Natural killer cell (primary cell): ENCODE data around the gene PDHX. TPM values are rescaled to one million over a fixed set of nuclear protein-coding genes. Genes with fewer than 3 reads are reported as not detected.
A peak's percentile ranks its signal among the peaks of the same experiment; 100 is the strongest.

Experiments used
- ATAC-seq, 3 donors: fragments of 150-1000 bp in 2 of 3; fragments of 200-7000 bp in 1 of 3; cut with Tn5 transposase; 1 replicate in 1 of 3; 2 replicates in 2 of 3; pipeline ENCODE4 v1.10.0; 2021; ENCODE audit warnings: mild to moderate bottlenecking in 2 of 3, moderate library complexity in 2 of 3
- DNase-seq, 2 donors: peaks; one replicate each; pipeline versions ENCODE4 v3.0.0 to v3.0.0-alpha.2; 2013 to 2021; ENCODE audit warnings: mixed read lengths in 1 of 2
- H3K27ac ChIP-seq: one replicate; pipeline ENCODE4 v1.5.1; 2013; ENCODE audit warnings: mild to moderate bottlenecking, low read length
- H3K27me3 ChIP-seq: one replicate; pipeline ENCODE4 v1.6.1; 2013; ENCODE audit warnings: low read length; ENCODE audit not compliant: control insufficient read depth, insufficient read depth
- H3K36me3 ChIP-seq: one replicate; pipeline ENCODE4 v1.6.1; 2013; ENCODE audit warnings: low read length; ENCODE audit not compliant: control insufficient read depth, insufficient read depth
- H3K4me1 ChIP-seq: one replicate; pipeline ENCODE4 v1.6.1; 2013; ENCODE audit warnings: low read length; ENCODE audit not compliant: control insufficient read depth, insufficient read depth
- H3K4me3 ChIP-seq: one replicate; pipeline ENCODE4 v1.5.1; 2013; ENCODE audit warnings: low read length
- H3K9me3 ChIP-seq: one replicate; pipeline ENCODE4 v1.6.1; 2013; ENCODE audit warnings: low read length; ENCODE audit not compliant: control insufficient read depth, insufficient read depth
- H3K27ac Mint-ChIP-seq, 2 donors: one replicate each; pipeline ENCODE4 v1.8.0; 2022; ENCODE audit warnings: mild to moderate bottlenecking in 2 of 2, mixed read lengths in 2 of 2, moderate library complexity in 1 of 2
- H3K27me3 Mint-ChIP-seq, 2 donors: one replicate each; pipeline ENCODE4 v1.8.0; 2022; ENCODE audit warnings: low read depth in 2 of 2, mixed read lengths in 2 of 2
- H3K36me3 Mint-ChIP-seq: one replicate; pipeline ENCODE4 v1.8.0; 2022; ENCODE audit warnings: mixed read lengths
- H3K4me1 Mint-ChIP-seq, 2 donors: one replicate each; pipeline ENCODE4 v1.8.0; 2022; ENCODE audit warnings: mixed read lengths in 2 of 2
- H3K4me3 Mint-ChIP-seq: one replicate; pipeline ENCODE4 v1.8.0; 2022; ENCODE audit warnings: mild to moderate bottlenecking, moderate library complexity, mixed read lengths
- H3K9me3 Mint-ChIP-seq, 2 donors: one replicate each; pipeline ENCODE4 v1.8.0; 2022; ENCODE audit warnings: mixed read lengths in 2 of 2
- CTCF ChIP-seq: fragments of 200-600 bp; IDR thresholded peaks from one replicate; pipeline ENCODE4 v1.8.0; 2022; ENCODE audit warnings: antibody characterized with exemption
- WGBS: methylation state at CpG from one replicate; pipeline ENCODE4 v1.1.7; 2013; ENCODE audit warnings: missing lambda C conversion rate; ENCODE audit not compliant: insufficient coverage; 5-methylcytosine and 5-hydroxymethylcytosine counted together
- intact Hi-C: fragments of 100-400 bp; cut with micrococcal nuclease; formaldehyde crosslinking; loops from one replicate; pipeline ENCODE4 v1.14.2; 2022
- total RNA-seq, 4 donors: library from RNA; stranded (reverse); fragments of 120-200 nt in 1 of 4; gene quantifications; one replicate each; pipeline versions ENCODE4 v1.2.3 to v1.2.4, GENCODE V29; 2013 to 2022

PDHX gene
- total RNA-seq, 3 donors from 2014 or later (not counting 1 experiment from before 2014, with no cell fraction given) = 18.3 to 27.1 (median 20.9) TPM

DNA sequence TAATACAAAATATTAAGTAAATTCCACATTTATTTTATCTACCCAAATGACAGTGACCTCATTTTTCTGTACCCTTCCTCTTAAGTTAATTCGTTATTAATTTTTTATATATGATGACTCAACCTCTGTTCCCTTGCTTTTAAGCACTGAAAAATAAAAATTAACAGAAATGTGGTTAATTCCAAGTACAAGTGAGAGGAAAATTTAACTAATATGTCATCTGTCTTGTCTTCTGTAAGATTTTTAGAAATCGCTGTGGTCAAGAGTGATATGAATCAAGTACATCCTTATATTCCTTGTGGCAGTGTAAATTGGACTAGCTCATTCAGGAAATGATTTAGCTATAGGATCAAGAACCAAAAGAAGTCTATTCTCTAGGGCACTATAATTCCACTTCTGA, 74.5 kb downstream of the PDHX start:
- no peak overlapping the region for H3K4me3 Mint-ChIP-seq
- Histone ChIP-seq H3K27me3 (no peaks in the 10 kb centered on the region), H3K4me3 (no peak overlapping the region), H3K9me3 (no peaks in the 10 kb centered on the region), H3K27ac (no peak overlapping the region), H3K4me1 (no peaks in the 10 kb centered on the region), H3K36me3 (peaks cover 5% of the 10 kb centered on the region)
- WGBS = 100% methylated on average over 1 of the region's 2 CpGs
- DNase-seq (no peak), ATAC-seq (no peak)
- TF ChIP-seq CTCF = no peak
- no peaks in the 10 kb centered on the region for H3K27me3 Mint-ChIP-seq
- intact Hi-C loops = no loop called here
- no peaks in the 10 kb centered on the region for H3K9me3 Mint-ChIP-seq
- H3K4me1 Mint-ChIP-seq = peaks cover 6 to 9% of the 10 kb centered on the region in 2 donors
- no peak overlapping the region for H3K27ac Mint-ChIP-seq
- peaks cover 3% of the 10 kb centered on the region for H3K36me3 Mint-ChIP-seq

DNA sequence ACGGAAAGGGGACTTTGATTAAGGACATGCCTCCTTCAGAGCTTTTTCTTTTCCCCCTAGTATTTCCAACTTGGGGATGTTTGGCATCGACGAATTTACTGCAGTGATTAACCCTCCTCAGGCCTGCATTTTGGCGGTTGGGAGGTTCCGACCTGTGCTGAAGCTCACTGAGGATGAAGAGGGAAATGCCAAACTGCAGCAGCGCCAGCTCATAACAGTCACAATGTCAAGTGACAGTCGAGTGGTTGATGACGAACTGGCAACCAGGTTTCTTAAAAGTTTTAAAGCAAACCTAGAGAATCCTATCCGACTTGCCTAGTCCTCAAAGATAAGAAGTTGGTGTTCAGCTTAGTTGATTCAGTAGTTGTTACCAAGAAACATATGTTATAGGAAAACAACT, 78.4 kb downstream of the PDHX start:
- Mint-ChIP-seq H3K36me3 (no peaks in the 10 kb centered on the region), H3K9me3 (no peaks in the 10 kb centered on the region), H3K4me1 (peaks cover 6 to 7% of the 10 kb centered on the region in 2 donors), H3K27me3 (no peaks in the 10 kb centered on the region), H3K27ac (no peak overlapping the region), H3K4me3 (no peak overlapping the region)
- Histone ChIP-seq H3K27ac (no peak overlapping the region), H3K9me3 (no peaks in the 10 kb centered on the region), H3K4me1 (no peaks in the 10 kb centered on the region), H3K36me3 (peaks cover 5% of the 10 kb centered on the region), H3K27me3 (no peaks in the 10 kb centered on the region), H3K4me3 (no peak overlapping the region)
- DNase-seq (no peak), ATAC-seq (no peak)
- WGBS = 89% methylated on average over 9 of the region's 9 CpGs
- intact Hi-C loops = loop anchor here (5.0 kb wide), 5 partner anchors 52 to 312 kb away; no protein-coding TSS in a partner anchor
- no peak for TF ChIP-seq CTCF

GRCh38 chr11:34996958-34997357, 80.5 kb downstream of the PDHX start:
- 91% methylated on average over 5 of the region's 5 CpGs for WGBS
- intact Hi-C loops = loop anchor here (5.0 kb wide), 5 partner anchors 50 to 310 kb away; no protein-coding TSS in a partner anchor
- DNase-seq (no peak), ATAC-seq (peak in 1 of 3 donors; percentile 24)
- no peak overlapping the region for H3K4me3 Mint-ChIP-seq
- Histone ChIP-seq H3K36me3 (peaks cover 5% of the 10 kb centered on the region), H3K4me1 (no peaks in the 10 kb centered on the region), H3K9me3 (no peaks in the 10 kb centered on the region), H3K27me3 (no peaks in the 10 kb centered on the region), H3K4me3 (no peak overlapping the region), H3K27ac (no peak overlapping the region)
- H3K9me3 Mint-ChIP-seq = no peaks in the 10 kb centered on the region
- no peaks in the 10 kb centered on the region for H3K36me3 Mint-ChIP-seq
- peaks cover 6 to 7% of the 10 kb centered on the region in 2 donors for H3K4me1 Mint-ChIP-seq
- no peak for TF ChIP-seq CTCF
- no peak overlapping the region for H3K27ac Mint-ChIP-seq
- H3K27me3 Mint-ChIP-seq = no peaks in the 10 kb centered on the region

DNA sequence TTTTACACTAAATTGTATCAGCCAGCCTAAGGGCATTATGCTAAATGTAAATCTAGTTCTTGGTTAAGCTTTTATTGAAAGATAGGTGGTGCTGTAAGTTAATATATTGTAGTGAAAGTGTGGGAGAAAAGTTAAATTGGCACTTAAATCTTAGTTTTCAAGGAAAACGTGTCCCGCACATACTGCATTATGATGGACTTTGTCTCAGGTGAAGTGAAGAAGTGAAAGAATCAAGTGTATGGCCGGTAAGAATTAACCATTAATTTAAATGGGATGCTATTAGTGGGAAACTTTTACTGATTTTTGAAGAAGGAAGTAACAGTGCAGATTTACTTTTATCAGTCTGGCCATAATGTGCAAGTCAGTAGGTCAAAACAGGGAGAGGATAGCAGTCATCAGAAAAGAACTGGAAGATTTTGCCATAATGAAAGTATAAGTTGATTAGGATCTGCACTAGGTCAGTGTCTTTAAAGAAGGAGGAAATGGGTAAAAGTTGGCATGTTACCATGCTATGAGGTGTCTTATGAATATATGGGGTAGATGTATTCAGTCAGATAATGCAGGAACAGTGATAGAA, 81.6 kb downstream of the PDHX start:
- peak overlapping the region; percentile 8 to 56 for H3K27ac Mint-ChIP-seq
- H3K27me3 Mint-ChIP-seq = no peaks in the 10 kb centered on the region
- Histone ChIP-seq H3K27ac (peak overlapping the region; percentile 15), H3K9me3 (no peaks in the 10 kb centered on the region), H3K36me3 (peaks cover 5% of the 10 kb centered on the region), H3K27me3 (no peaks in the 10 kb centered on the region), H3K4me3 (no peak overlapping the region), H3K4me1 (no peaks in the 10 kb centered on the region)
- H3K4me3 Mint-ChIP-seq = no peak overlapping the region
- peak in 1 of 2 donors; percentile 54 for DNase-seq
- H3K4me1 Mint-ChIP-seq = peaks cover 6 to 7% of the 10 kb centered on the region in 2 donors
- 11% methylated on average over 3 of the region's 3 CpGs for WGBS
- peak; percentile 91 for TF ChIP-seq CTCF
- H3K9me3 Mint-ChIP-seq = no peaks in the 10 kb centered on the region
- H3K36me3 Mint-ChIP-seq = no peaks in the 10 kb centered on the region
- peak in 2 of 3 donors; percentile 53 to 63 for ATAC-seq
- intact Hi-C loops = loop anchor here (1.0 to 5.0 kb wide), 7 partner anchors 49 to 395 kb away; no protein-coding TSS in a partner anchor
